H1 (cell line): ENCODE results near the gene LTB4R. TPM values are rescaled to one million over a fixed set of nuclear protein-coding genes. Genes with fewer than 3 reads are reported as not detected.
A peak's percentile ranks its signal among the peaks of the same experiment; 100 is the strongest.

ENCODE experiments used
- CTCF ChIA-PET: fragments of 300-600 bp; sonication (Branson Sonifier 250); formaldehyde crosslinking; loops from one replicate; lab custom pipeline; 2021; ENCODE audit not compliant: partially characterized antibody; lab: Charles Lee
- POLR2A ChIA-PET: fragments of 300-600 bp; sonication (Branson Sonifier 250); formaldehyde crosslinking; loops from one replicate; lab custom pipeline; 2021; ENCODE audit warnings: inconsistent platforms; ENCODE audit not compliant: partially characterized antibody; lab: Charles Lee
- DNase-seq, 2 experiments: peaks; one replicate each; pipeline versions ENCODE4 v3.0.0 to v3.0.0-alpha.2; 2010 to 2022; ENCODE audit warnings: low spot score in 2 of 2, low read depth in 1 of 2, mixed read lengths in 1 of 2
- FAIRE-seq: peaks from 2 replicates; lab custom pipeline; 2011; peaks lifted over from hg19 to GRCh38; lab: Jason Lieb, UNC
- H2AFZ ChIP-seq: 2 replicates; pipeline ENCODE4 v1.8.1; 2012; ENCODE audit warnings: low read length, inconsistent platforms
- H2AK5ac ChIP-seq: 2 replicates; pipeline ENCODE4 v1.6.1; 2013; ENCODE audit warnings: low read depth, low read length
- H2BK120ac ChIP-seq: replicated peaks from 2 replicates; pipeline ENCODE3; 2013; ENCODE audit warnings: low read depth, low read length, inconsistent platforms
- H2BK12ac ChIP-seq: 2 replicates; pipeline ENCODE4 v1.6.1; 2013; ENCODE audit warnings: low read depth, low read length
- H2BK15ac ChIP-seq: 2 replicates; pipeline ENCODE4 v1.6.1; 2013; ENCODE audit warnings: low read length
- H2BK20ac ChIP-seq: 2 replicates; pipeline ENCODE4 v1.6.1; 2013; ENCODE audit warnings: low read length
- H2BK5ac ChIP-seq: 2 replicates; pipeline ENCODE4 v1.6.1; 2013; ENCODE audit warnings: low read depth, low read length
- H3K14ac ChIP-seq: 2 replicates; pipeline ENCODE4 v1.6.1; 2013; ENCODE audit warnings: inconsistent platforms; ENCODE audit not compliant: insufficient read length
- H3K18ac ChIP-seq: 2 replicates; pipeline ENCODE4 v1.6.1; 2013; ENCODE audit warnings: low read length; ENCODE audit errors: extremely low read depth
- H3K23ac ChIP-seq: 2 replicates; pipeline ENCODE4 v1.6.1; 2013; ENCODE audit warnings: inconsistent platforms; ENCODE audit not compliant: insufficient read length
- H3K23me2 ChIP-seq: 2 replicates; pipeline ENCODE4 v1.6.1; 2013; ENCODE audit warnings: low read depth, low read length
- H3K27ac ChIP-seq: 2 replicates; pipeline ENCODE4 v1.6.1; 2011; ENCODE audit warnings: low read depth, low read length, inconsistent platforms
- H3K27me3 ChIP-seq, 4 experiments: replicated peaks in 1 of 4; 1 replicate in 1 of 4; 2 replicates in 3 of 4; pipeline versions ENCODE4 v1.6.1 to v1.8.1; 2011 to 2013; ENCODE audit warnings: low read length in 3 of 4, mild to moderate bottlenecking in 3 of 4, inconsistent platforms in 2 of 4, mixed read lengths in 2 of 4, moderate library complexity in 1 of 4; ENCODE audit not compliant: control insufficient read depth in 3 of 4, insufficient read depth in 3 of 4; ENCODE audit errors: extremely low read depth in 1 of 4
- H3K36me3 ChIP-seq, 4 experiments: 2 replicates each; pipeline versions ENCODE4 v1.6.1 to v1.8.1; 2011 to 2013; ENCODE audit warnings: mild to moderate bottlenecking in 4 of 4, low read length in 3 of 4, moderate library complexity in 2 of 4, control low read depth in 1 of 4, inconsistent platforms in 1 of 4; ENCODE audit not compliant: insufficient read depth in 4 of 4, control insufficient read depth in 2 of 4
- H3K4ac ChIP-seq: replicated peaks from 2 replicates; pipeline ENCODE3; 2013; ENCODE audit warnings: low read length, low read depth, mixed read lengths, inconsistent platforms; ENCODE audit not compliant: insufficient read length
- H3K4me1 ChIP-seq, 4 experiments: replicated peaks in 1 of 4; 1 replicate in 1 of 4; 2 replicates in 3 of 4; pipeline versions ENCODE4 v1.6.1 to v1.8.1; 2011 to 2013; ENCODE audit warnings: low read length in 3 of 4, inconsistent platforms in 2 of 4, mixed read lengths in 1 of 4; ENCODE audit not compliant: insufficient read depth in 4 of 4, control insufficient read depth in 3 of 4
- H3K4me2 ChIP-seq, 2 experiments: 2 replicates each; pipeline versions ENCODE4 v1.6.1 to v1.8.1; 2011 to 2013; ENCODE audit warnings: low read depth in 2 of 2, low read length in 2 of 2, control low read depth in 1 of 2, inconsistent platforms in 1 of 2, mild to moderate bottlenecking in 1 of 2; ENCODE audit not compliant: insufficient read depth in 1 of 2
- H3K4me3 ChIP-seq, 4 experiments: fragments of 200-600, 300-600 bp in 1 of 4; sonication (generic), shearing (Covaris generic), sonication (Bioruptor Twin) in 1 of 4; 2 replicates each; pipeline versions ENCODE4 v1.5.1 to v1.8.1; 2011 to 2016; ENCODE audit warnings: low read length in 4 of 4, low read depth in 3 of 4, control low read depth in 2 of 4, inconsistent platforms in 2 of 4, mild to moderate bottlenecking in 2 of 4, mixed read lengths in 1 of 4, moderate library complexity in 1 of 4; ENCODE audit not compliant: insufficient read depth in 2 of 4; ENCODE audit errors: extremely low read depth in 1 of 4
- H3K56ac ChIP-seq: replicated peaks from 2 replicates; pipeline ENCODE3; 2013; ENCODE audit warnings: low read depth, mild to moderate bottlenecking, mixed read lengths, low read length, inconsistent platforms; ENCODE audit not compliant: insufficient read length
- H3K79me1 ChIP-seq: 2 replicates; pipeline ENCODE4 v1.6.1; 2013; ENCODE audit warnings: low read depth, low read length, control low read depth
- H3K79me2 ChIP-seq, 2 experiments: 2 replicates each; pipeline versions ENCODE4 v1.6.1 to v1.8.1; 2012 to 2013; ENCODE audit warnings: low read length in 2 of 2, mild to moderate bottlenecking in 2 of 2, inconsistent platforms in 1 of 2; ENCODE audit not compliant: insufficient read depth in 2 of 2, control insufficient read depth in 1 of 2
- H3K9ac ChIP-seq, 4 experiments: replicated peaks in 1 of 4; 1 replicate in 1 of 4; 2 replicates in 3 of 4; pipeline versions ENCODE4 v1.6.1 to v1.8.1; 2011 to 2013; ENCODE audit warnings: low read depth in 3 of 4, low read length in 3 of 4, control low read depth in 2 of 4, mild to moderate bottlenecking in 2 of 4, moderate library complexity in 2 of 4, inconsistent platforms in 1 of 4; ENCODE audit errors: extremely low read depth in 1 of 4
- H3K9me3 ChIP-seq, 2 experiments: 2 replicates each; pipeline versions ENCODE4 v1.6.1 to v1.8.1; 2012 to 2013; ENCODE audit warnings: mild to moderate bottlenecking in 2 of 2, moderate library complexity in 2 of 2, control low read depth in 1 of 2, inconsistent platforms in 1 of 2, low read depth in 1 of 2, low read length in 1 of 2, mixed read lengths in 1 of 2; ENCODE audit not compliant: insufficient read depth in 2 of 2
- H4K20me1 ChIP-seq, 2 experiments: replicated peaks in 1 of 2; 2 replicates each; pipeline versions ENCODE3 to v1.8.1; 2011 to 2013; ENCODE audit warnings: inconsistent platforms in 2 of 2, low read length in 2 of 2, mild to moderate bottlenecking in 1 of 2; ENCODE audit not compliant: insufficient read depth in 2 of 2, control insufficient read depth in 1 of 2
- H4K5ac ChIP-seq: 2 replicates; pipeline ENCODE4 v1.6.1; 2013; ENCODE audit warnings: low read length, low read depth, mixed read lengths, inconsistent platforms; ENCODE audit not compliant: insufficient read length
- H4K8ac ChIP-seq: 2 replicates; pipeline ENCODE4 v1.8.0; 2013; ENCODE audit warnings: mild to moderate bottlenecking, moderate library complexity, low read length, inconsistent platforms; ENCODE audit not compliant: insufficient read depth; ENCODE audit errors: extremely low read depth
- H4K91ac ChIP-seq: replicated peaks from 2 replicates; pipeline ENCODE3; 2013; ENCODE audit warnings: low read length, mixed read lengths, inconsistent platforms; ENCODE audit not compliant: insufficient read length
- ASH2L ChIP-seq: fragments of 200-600, 300-600 bp; sonication (generic); IDR thresholded peaks from one replicate; pipeline ENCODE4 v1.7.1; 2017; ENCODE audit warnings: low read length
- E2F6 ChIP-seq: IDR thresholded peaks from 2 replicates; pipeline ENCODE4 v1.6.1; 2012; ENCODE audit warnings: inconsistent platforms
- EZH2 ChIP-seq: fragments of 200-600 bp; sonication (generic); IDR thresholded peaks from 2 replicates; pipeline ENCODE4 v1.7.1; 2012; ENCODE audit warnings: low read depth, mild to moderate bottlenecking, moderate library complexity, low read length, inconsistent platforms; ENCODE audit not compliant: severe bottlenecking
- JUN ChIP-seq: IDR thresholded peaks from 2 replicates; pipeline ENCODE4 v1.6.1; 2011; ENCODE audit warnings: low read depth, mild to moderate bottlenecking, improper control_type of control experiment, low read length
- KDM4A ChIP-seq: IDR thresholded peaks from one replicate; pipeline ENCODE4 v1.7.1; 2012; ENCODE audit warnings: low read depth, mild to moderate bottlenecking, moderate library complexity, low read length, inconsistent platforms; ENCODE audit not compliant: severe bottlenecking
- RXRA ChIP-seq: IDR thresholded peaks from 2 replicates; pipeline ENCODE4 v1.6.1; 2011; ENCODE audit warnings: low read depth, mild to moderate bottlenecking, low read length, moderate library complexity; ENCODE audit not compliant: insufficient read depth
- SIN3A ChIP-seq, 2 experiments: IDR thresholded peaks in 1 of 2; conservative IDR thresholded peaks in 1 of 2; 2 replicates each; pipeline ENCODE4 v1.6.1; 2011 to 2012; ENCODE audit warnings: low read length in 2 of 2, improper control_type of control experiment in 1 of 2, low read depth in 1 of 2, mild to moderate bottlenecking in 1 of 2
- SUZ12 ChIP-seq: fragments of 200-600 bp; sonication (generic); IDR thresholded peaks from 2 replicates; pipeline ENCODE4 v1.6.1; 2012; ENCODE audit warnings: mild to moderate bottlenecking, inconsistent platforms, low read length, moderate library complexity, mixed read lengths
- TAF1 ChIP-seq: IDR thresholded peaks from 2 replicates; pipeline ENCODE4 v1.6.1; 2011; ENCODE audit warnings: mild to moderate bottlenecking, low read depth, low read length
- WGBS, 2 experiments: shearing (Covaris generic) in 1 of 2; methylation state at CpG; one replicate each; pipeline versions ENCODE4 v1.1.6 to v1.1.7; 2013 to 2015; ENCODE audit warnings: low lambda C conversion rate in 2 of 2, mixed read lengths in 2 of 2, inconsistent platforms in 1 of 2, low coverage in 1 of 2, missing lambda C conversion rate in 1 of 2; ENCODE audit not compliant: insufficient replicate concordance in 2 of 2, insufficient coverage in 1 of 2, insufficient read length in 1 of 2; ENCODE audit errors: extremely low coverage in 1 of 2, missing lambda C conversion rate in 1 of 2; 5-methylcytosine and 5-hydroxymethylcytosine counted together
- polyA plus RNA-seq, 7 experiments: library from polyadenylated mRNA; depleted of rRNA in 3 of 7; stranded (reverse) in 5 of 7; unstranded in 2 of 7; fragments of >200 nt in 5 of 7; fragments of 200-250 nt in 2 of 7; gene quantifications; 1 replicate in 5 of 7; 2 replicates in 1 of 7; 4 replicates in 1 of 7; pipeline versions ENCODE4 v1.2.1 to v1.2.3, GENCODE V29; 2011 to 2013; ENCODE audit warnings: missing spikeins in 2 of 7, mixed read lengths in 2 of 7
- total RNA-seq: library from RNA; stranded (reverse); fragmentation: NEBNext Ultra II Directional; extraction: Animal tissue kit (Norgen Biotek cat#: 25700); gene quantifications from 2 replicates; pipeline ENCODE4 v1.2.1, GENCODE V29; 2021

LTB4R gene
- total and polyA plus RNA-seq, 2 of the 8 experiments (the other 6 are each of a cell fraction or from before 2014, with no cell fraction given): 4.1 to 6.7 TPM

GRCh38 chr14:24339284-24340151, 28.2 kb downstream of the LTB4R start, which contains the start of gene RIPK3:
Gene RIPK3, minus strand, starts transcription at chr14:24339991. Its CDS starts 165 bp downstream, at chr14:24339826.
- DNase-seq: peak in 1 of 2 experiments; percentile 77
- WGBS, 2 experiments: 5% methylated on average over 44 of the region's 51 CpGs; no CpG with 5 or more reads in 1 of the 2 experiments
- TF ChIP-seq ASH2L (peak; percentile 55), TAF1 (0 out of 2 replicates have a peak, but pooled peaks have one; percentile 32), EZH2 (peak; percentile 83), JUN (no peak), SIN3A (conservative IDR thresholded peaks at IDR 0.05 in 1 of 2, IDR thresholded peaks at IDR 0.05 in 1 of 2; ENCODE audit: low read depth in 1 of 2, low read length in 2 of 2) (peak in 1 of 2 experiments; percentile 41; a peak in 1 of 4 replicates), E2F6 (0 out of 2 replicates have a peak, but pooled peaks have one; percentile 23), RXRA (0 out of 2 replicates have a peak, but pooled peaks have one; percentile 19), KDM4A (peak; percentile 76), SUZ12 (peak; percentile 70)

More at GRCh38 chr14:24339284-24340151, 28.2 kb downstream of the LTB4R start, which contains the start of gene RIPK3:
- Histone ChIP-seq H3K27ac (no peak within 1 kb of the TSS), H3K79me2 (no peaks in the 10 kb centered on the region), H2AFZ (peak within 1 kb of the TSS; percentile 70), H3K56ac (no peak within 1 kb of the TSS), H3K18ac (no peak within 1 kb of the TSS), H3K4me1 (peaks cover 0 to 11% (median 3%) of the 10 kb centered on the region in 4 experiments; a peak in 5 of 7 replicates), H4K8ac (no peak within 1 kb of the TSS; the same call in 1 of the 2 replicates), H3K14ac (no peak within 1 kb of the TSS), H2BK120ac (no peak within 1 kb of the TSS), H3K23ac (no peak within 1 kb of the TSS), H2BK20ac (no peak within 1 kb of the TSS), H2AK5ac (no peak within 1 kb of the TSS), H3K9me3 (no peaks in the 10 kb centered on the region), H4K5ac (no peak within 1 kb of the TSS), H3K4me3 (peak within 1 kb of the TSS; percentile 43 to 72 (median 57)), H2BK15ac (no peak within 1 kb of the TSS), H3K4me2 (peak within 1 kb of the TSS; percentile 58 to 100), H3K36me3 (no peaks in the 10 kb centered on the region), H4K20me1 (peaks cover 0 to 2% of the 10 kb centered on the region in 2 experiments), H3K79me1 (no peaks in the 10 kb centered on the region), H2BK12ac (no peak within 1 kb of the TSS), H3K23me2 (peaks cover 14% of the 10 kb centered on the region; the same call in 1 of the 2 replicates), H4K91ac (no peak within 1 kb of the TSS), H3K4ac (no peak within 1 kb of the TSS), H3K9ac (no peak within 1 kb of the TSS; a peak in 1 of 7 replicates), H3K27me3 (peaks cover 53 to 74% (median 72%) of the 10 kb centered on the region in 4 experiments), H2BK5ac (no peak within 1 kb of the TSS)
- ChIA-PET CTCF (interaction anchor here (0.7 to 27.8 kb wide), 15 partner anchors 8 to 305 kb away, joined by 3 to 664 read pairs (median 4); partner anchors contain the start of genes CBLN3, KHNYN, LTB4R2 and NFATC4), POLR2A (interaction anchor here (0.6 to 1.7 kb wide), 7 partner anchors 12 to 133 kb away, joined by 3 to 5 read pairs (median 3); partner anchors contain the start of gene RABGGTA)
- FAIRE-seq: peak; percentile 50
